GM19023 (cell line): ENCODE measurements around the gene RGS7.
"Not testable (repeated sequence)": the region's sequence is repeated elsewhere in the genome, so short reads cannot be mapped to it uniquely, and the experiment has no call there.

ENCODE experiments used
- ATAC-seq: cut with Tn5 transposase; IDR thresholded peaks from one replicate; pipeline ENCODE4 v1.9.1; 2021; ENCODE audit warnings: mild to moderate bottlenecking, moderate library complexity; ENCODE audit not compliant: unreplicated experiment

The RGS7 gene

DNA sequence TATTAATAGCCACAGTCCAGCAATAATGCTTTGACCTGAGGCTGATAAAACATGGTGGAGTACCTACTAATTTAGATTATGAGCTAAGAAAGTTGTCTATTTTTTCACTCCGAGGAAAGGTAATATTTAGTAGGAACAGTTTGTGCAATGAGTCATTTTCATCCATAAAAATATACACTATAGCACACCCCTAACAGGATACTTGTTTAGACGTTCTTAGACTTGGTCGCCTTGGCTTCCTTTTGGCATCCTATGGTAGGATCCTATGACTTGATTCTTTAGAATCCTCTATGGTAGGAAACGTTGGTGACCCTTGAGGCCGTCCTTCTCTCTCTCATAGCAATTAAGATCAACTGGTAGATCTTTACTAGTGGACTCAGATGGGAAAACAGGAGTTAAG is 81.8 kb downstream of the RGS7 start:
- ATAC-seq = no peak

GRCh38 chr1:241274693-241275092 is 82.3 kb downstream of the RGS7 start:
- no peak for ATAC-seq

GRCh38 chr1:241272828-241273227 is 84.2 kb downstream of the RGS7 start:
- ATAC-seq = no peak

- ATAC-seq = no peak
Measured at GRCh38 chr1:241271427-241271826, 85.6 kb downstream of the RGS7 start.

DNA sequence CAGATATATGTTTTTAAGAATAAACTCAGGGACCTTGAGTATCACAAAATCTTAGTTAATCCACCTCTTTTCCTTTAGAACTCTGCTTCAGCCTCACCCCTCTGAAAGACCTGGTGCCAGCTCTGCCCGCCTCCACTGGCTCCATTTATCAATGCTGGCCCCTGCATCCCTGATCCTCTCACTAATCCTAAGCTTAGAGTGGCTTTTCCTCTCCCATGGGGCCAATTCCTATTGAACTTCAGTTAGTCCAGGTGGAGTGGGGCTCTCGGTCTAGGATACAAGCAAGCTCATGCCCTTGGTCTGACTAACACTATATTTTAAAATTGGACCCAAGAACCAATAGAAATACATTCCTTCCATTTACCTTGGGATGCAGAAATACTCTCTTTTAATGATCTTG is 87.0 kb downstream of the RGS7 start:
- ATAC-seq = no peak

GRCh38 chr1:241269116-241269515 is 87.9 kb downstream of the RGS7 start:
- no peak for ATAC-seq

- ATAC-seq = no peak
Measured at GRCh38 chr1:241266121-241266520, 90.9 kb downstream of the RGS7 start.

- no peak for ATAC-seq
Measured at GRCh38 chr1:241265428-241265827, 91.6 kb downstream of the RGS7 start.

- no peak for ATAC-seq
Measured at GRCh38 chr1:241263346-241263745, 93.7 kb downstream of the RGS7 start.

DNA sequence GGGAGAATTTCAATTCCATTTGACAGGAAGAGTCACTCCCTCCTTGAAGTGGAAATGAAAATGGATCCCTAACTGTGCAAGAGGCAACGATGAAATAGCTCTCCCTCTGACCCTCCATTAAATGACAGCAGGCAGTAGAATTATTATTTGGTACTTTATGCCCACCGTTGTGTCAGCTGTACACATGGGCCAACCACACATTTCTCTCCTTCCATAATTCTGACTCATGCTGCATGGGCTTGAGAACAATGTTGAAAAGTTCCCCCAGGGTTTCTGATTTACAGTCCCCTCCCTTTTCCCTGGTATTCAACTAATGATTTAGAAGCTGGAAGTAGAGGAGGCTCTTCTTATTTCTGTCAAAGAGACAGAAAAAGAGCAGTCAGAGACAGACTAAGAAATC is 103.5 kb downstream of the RGS7 start:
- ATAC-seq = no peak

GRCh38 chr1:241250465-241250864 is 106.5 kb downstream of the RGS7 start:
- no peak for ATAC-seq

DNA sequence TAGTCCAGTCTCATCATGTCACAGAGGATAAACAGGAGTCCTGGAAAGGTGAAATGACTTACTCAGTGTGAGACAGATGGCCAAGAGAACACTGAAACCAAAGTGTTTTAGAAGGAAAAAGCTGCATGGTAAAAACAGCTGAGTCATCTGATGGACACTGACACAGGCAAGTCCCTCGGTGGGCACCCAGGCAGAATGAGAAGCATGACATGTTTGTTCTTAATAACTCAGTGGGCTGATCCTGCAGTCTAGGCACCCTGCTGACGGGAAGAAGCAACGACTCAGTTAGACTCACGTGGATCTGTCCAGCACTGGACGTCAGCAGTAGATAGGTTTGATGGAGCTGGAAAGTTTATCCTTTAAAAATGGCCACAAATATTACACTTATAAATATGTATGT is 116.9 kb downstream of the RGS7 start:
- ATAC-seq = no peak

DNA sequence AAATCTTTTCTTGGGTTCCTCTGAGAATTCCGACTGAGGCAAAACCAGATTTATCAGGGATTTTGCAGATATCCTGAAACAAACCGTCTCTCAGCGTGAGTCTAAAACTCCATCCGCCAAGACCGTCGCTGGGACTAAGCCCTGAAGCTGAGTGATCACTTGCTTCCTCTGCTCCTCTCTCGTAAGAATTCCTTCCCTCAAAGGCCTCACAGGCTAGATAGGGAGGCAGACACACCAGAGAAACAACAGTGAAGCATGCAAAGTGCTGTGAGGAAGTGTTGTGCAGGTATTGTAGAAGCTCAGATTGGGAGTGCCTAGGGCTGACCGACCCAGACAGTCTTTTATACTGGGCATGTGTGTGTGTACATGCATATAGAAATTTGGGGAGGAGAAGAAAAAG is 119.1 kb downstream of the RGS7 start:
- no peak for ATAC-seq

- no peak for ATAC-seq
Measured at GRCh38 chr1:241235256-241235897, 121.6 kb downstream of the RGS7 start.

DNA sequence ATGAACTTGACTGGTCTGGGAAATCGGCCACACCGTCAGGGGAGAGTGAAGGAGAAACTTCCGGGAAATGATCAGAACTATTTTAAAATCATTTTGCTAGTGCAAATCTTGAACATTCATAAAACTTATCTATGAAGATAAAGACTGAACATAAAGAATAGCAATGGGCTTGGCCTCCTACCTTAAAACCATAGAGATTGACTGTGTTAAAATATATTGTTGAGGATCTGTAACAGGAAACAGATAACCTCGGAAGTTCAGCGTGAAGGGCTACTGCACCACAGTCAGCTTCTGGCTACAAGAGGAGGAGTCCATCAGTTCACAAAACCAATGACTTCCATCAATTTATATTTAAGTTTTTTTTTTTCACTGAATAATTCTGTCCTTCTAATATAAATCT is 127.3 kb downstream of the RGS7 start:
- ATAC-seq = no peak

- no peak for ATAC-seq
Measured at GRCh38 chr1:241229216-241229615, 127.8 kb downstream of the RGS7 start.

DNA sequence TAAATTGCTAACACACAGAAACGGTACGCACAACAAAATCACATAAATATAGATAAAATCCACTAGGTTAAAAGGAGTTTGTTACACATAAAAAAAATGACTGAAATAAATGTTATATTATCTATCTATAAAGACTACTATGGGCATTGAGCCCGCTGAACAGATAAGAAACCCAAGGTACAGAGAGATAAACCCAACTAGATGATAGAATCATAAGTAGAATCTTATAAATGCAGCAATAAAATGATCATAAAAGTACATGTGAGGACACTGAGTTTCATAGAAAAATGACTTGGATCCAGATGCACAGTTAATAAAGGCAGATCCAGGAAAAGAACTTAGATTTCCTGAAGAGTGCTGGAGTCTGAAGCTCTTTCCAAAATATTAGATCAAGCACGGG is 128.7 kb downstream of the RGS7 start:
- no peak for ATAC-seq

- no peak for ATAC-seq
Measured at GRCh38 chr1:241225741-241226140, 131.3 kb downstream of the RGS7 start.

GRCh38 chr1:241224189-241224588 is 132.8 kb downstream of the RGS7 start:
- ATAC-seq = not testable (repeated sequence)

- ATAC-seq = not testable (repeated sequence)
Measured at GRCh38 chr1:241222813-241223212, 134.2 kb downstream of the RGS7 start.

- ATAC-seq = no peak
Measured at GRCh38 chr1:241221319-241221718, 135.7 kb downstream of the RGS7 start.

DNA sequence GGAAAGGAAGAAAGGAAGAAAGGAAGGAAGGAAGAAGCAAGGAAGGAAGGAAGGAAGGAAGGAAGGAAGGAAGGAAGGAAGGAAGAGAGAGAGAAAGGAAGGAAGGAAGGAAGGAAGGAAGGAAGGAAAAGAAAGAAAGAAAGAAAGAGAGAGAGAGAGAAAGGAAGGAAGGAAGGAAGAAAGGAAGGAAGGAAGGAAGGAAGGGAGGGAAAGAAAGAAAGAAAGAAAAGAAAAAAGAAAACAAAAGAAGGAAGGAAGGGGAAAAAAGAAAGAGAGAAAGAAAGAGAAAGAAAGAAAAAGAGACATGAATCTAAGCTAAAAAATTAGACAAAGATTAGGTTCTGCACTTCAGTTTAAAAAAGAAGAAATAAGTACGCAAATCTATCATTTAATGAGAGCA is 136.1 kb downstream of the RGS7 start:
- not testable (repeated sequence) for ATAC-seq

DNA sequence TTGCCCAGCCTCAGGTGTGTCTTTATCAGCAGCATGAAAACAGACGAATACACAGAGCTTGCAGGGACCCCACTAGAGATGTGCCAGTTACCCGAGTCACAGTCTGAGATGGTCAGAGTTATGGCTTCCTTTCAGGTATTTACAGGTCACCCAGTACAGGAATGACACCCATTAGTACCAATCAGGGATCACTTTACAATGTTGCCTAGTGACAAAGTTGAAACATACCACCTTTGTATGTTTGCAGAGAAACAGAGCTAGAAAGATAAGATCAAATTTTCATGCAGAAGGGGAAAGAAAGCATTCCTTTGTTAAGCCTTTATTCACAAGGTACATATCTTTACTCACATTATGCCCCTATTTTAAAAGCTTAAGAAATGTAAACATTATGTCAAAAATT is 137.6 kb downstream of the RGS7 start:
- ATAC-seq = no peak
